IPS-NIHi7 (cell line): ENCODE measurements around the gene PPIG.
"Not testable (repeated sequence)": the region's sequence is repeated elsewhere in the genome, so short reads cannot be mapped to it uniquely, and the experiment has no call there.

Source experiments
- DNase-seq: peaks from one replicate; pipeline ENCODE4 v3.0.0; 2012; ENCODE audit warnings: mixed read lengths; ENCODE audit errors: extremely low spot score

PPIG gene

GRCh38 chr2:169584005-169584877, at the start of gene PPIG:
TSS of gene PPIG (plus strand) at chr2:169584351. CDS start at chr2:169604042, 19,691 bp downstream.
- DNase-seq, result peak; percentile 90

GRCh38 chr2:169539460-169539859, 44.7 kb upstream of the PPIG start:
- not testable (repeated sequence) for DNase-seq

GRCh38 chr2:169540146-169540545, 44.0 kb upstream of the PPIG start:
- no peak for DNase-seq

- no peak for DNase-seq
Measured at GRCh38 chr2:169542433-169542832, 41.7 kb upstream of the PPIG start.

- no peak for DNase-seq
Measured at GRCh38 chr2:169546756-169547155, 37.4 kb upstream of the PPIG start.

- DNase-seq, result no peak
Measured at GRCh38 chr2:169561364-169561763, 22.8 kb upstream of the PPIG start.

- not testable (repeated sequence) for DNase-seq
Measured at GRCh38 chr2:169562084-169562483, 22.1 kb upstream of the PPIG start.

- no peak for DNase-seq
Measured at GRCh38 chr2:169562519-169562918, 21.6 kb upstream of the PPIG start.

- DNase-seq, result no peak
Measured at GRCh38 chr2:169565686-169566085, 18.5 kb upstream of the PPIG start.

GRCh38 chr2:169569948-169570347, 14.2 kb upstream of the PPIG start:
- DNase-seq, result no peak

- not testable (repeated sequence) for DNase-seq
Measured at GRCh38 chr2:169570752-169571151, 13.4 kb upstream of the PPIG start.

GRCh38 chr2:169571571-169571970, 12.6 kb upstream of the PPIG start:
- DNase-seq, result no peak

GRCh38 chr2:169572189-169572588, 12.0 kb upstream of the PPIG start:
- no peak for DNase-seq

GRCh38 chr2:169572821-169573159, 11.4 kb upstream of the PPIG start:
- no peak for DNase-seq

GRCh38 chr2:169573160-169573973, 10.8 kb upstream of the PPIG start, which contains the start of gene FASTKD1:
TSS of gene FASTKD1 (minus strand) at chr2:169573865. CDS start at chr2:169572029, 1,836 bp downstream.
- DNase-seq, result peak; percentile 87

- DNase-seq, result no peak
Measured at GRCh38 chr2:169573974-169574299, 10.2 kb upstream of the PPIG start.

GRCh38 chr2:169574539-169574938, 9.6 kb upstream of the PPIG start:
- not testable (repeated sequence) for DNase-seq

- DNase-seq, result not testable (repeated sequence)
Measured at GRCh38 chr2:169575264-169575663, 8.9 kb upstream of the PPIG start.

GRCh38 chr2:169579044-169579443, 5.1 kb upstream of the PPIG start:
- no peak for DNase-seq

- not testable (repeated sequence) for DNase-seq
Measured at GRCh38 chr2:169582552-169583266, 1.4 kb upstream of the PPIG start.

- DNase-seq, result no peak
Measured at GRCh38 chr2:169583518-169583917, 633 bp upstream of the PPIG start.

- no peak for DNase-seq
Measured at GRCh38 chr2:169585673-169586072, 1.5 kb downstream of the PPIG start.
